CD4-positive, alpha-beta T cell treated with Interleukin-10 for 1 hour (primary cell): ENCODE data around the gene CSPG4.
"Not testable (repeated sequence)": the region's sequence is repeated elsewhere in the genome, so short reads cannot be mapped to it uniquely, and the experiment has no call there.

ENCODE experiments used
- DNase-seq: peaks from one replicate; pipeline ENCODE4 v3.0.0-alpha.2; 2020

CSPG4 gene

GRCh38 chr15:75703440-75704262 lies 9.0 kb downstream of the CSPG4 start:
- DNase-seq = not testable (repeated sequence)

DNA sequence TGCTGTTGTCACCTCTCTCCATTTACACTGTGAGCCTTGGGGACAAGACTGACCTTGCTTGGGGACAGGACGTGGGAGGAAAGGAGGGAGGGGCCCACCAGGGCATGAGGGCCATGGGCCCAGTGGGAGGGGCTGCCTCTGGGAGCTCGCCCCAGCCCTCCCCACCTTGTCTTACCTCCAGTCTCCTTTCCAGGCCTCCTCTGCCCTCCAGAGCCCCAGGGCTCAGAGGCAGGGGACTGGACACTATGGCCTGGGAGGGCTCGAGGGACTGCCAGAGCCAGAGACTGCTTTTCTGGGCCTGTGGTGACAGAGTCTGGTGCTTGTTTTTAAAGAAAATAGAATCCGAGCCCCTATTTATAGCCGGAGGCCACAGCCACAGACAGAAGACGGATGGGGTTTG lies 10.2 kb downstream of the CSPG4 start:
- DNase-seq = no peak

DNA sequence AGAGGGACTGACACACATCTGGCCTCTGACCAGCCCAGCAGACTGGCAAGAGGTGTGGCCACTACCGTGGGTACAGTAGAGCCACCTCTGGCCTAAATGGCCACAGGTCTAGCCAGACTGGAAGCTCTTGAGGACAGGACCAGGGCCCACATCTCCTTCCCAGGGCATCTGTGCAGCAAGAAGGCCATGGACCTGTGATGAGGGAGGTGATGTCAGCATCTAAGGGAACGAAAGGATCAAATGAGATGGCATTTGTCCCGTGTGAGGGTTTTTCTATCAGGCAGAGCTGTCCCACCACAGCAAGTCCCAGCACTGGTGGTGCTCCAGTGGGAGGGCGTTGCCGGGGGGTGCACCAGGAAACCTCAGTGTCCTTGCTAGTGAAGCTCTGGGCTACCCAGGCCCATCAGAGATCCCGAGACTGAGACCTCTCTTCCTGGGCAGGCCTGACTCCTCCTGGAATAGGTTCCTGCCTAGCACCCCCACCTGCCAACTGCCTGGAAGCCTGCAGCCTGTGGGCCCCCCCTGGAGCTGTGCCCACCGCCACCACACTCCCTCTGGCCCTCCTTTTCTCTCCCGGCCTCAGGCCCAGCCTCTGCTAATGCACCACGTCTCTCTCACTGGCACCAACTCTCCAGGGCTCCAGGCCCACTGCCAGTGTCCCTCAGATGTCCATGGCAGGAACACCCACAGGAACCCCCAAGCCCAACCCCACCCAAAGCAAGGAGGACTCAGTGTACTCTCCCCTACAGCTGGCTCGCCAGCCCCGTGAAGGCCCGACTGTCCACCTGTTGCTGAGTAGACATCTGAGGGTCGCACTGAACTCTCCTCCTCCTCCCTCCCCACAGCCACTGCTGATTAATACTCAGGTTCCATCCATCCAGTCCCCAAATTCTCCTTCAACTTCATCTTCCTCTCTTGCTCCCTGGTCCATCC lies 11.3 kb downstream of the CSPG4 start:
- DNase-seq = not testable (repeated sequence)

DNA sequence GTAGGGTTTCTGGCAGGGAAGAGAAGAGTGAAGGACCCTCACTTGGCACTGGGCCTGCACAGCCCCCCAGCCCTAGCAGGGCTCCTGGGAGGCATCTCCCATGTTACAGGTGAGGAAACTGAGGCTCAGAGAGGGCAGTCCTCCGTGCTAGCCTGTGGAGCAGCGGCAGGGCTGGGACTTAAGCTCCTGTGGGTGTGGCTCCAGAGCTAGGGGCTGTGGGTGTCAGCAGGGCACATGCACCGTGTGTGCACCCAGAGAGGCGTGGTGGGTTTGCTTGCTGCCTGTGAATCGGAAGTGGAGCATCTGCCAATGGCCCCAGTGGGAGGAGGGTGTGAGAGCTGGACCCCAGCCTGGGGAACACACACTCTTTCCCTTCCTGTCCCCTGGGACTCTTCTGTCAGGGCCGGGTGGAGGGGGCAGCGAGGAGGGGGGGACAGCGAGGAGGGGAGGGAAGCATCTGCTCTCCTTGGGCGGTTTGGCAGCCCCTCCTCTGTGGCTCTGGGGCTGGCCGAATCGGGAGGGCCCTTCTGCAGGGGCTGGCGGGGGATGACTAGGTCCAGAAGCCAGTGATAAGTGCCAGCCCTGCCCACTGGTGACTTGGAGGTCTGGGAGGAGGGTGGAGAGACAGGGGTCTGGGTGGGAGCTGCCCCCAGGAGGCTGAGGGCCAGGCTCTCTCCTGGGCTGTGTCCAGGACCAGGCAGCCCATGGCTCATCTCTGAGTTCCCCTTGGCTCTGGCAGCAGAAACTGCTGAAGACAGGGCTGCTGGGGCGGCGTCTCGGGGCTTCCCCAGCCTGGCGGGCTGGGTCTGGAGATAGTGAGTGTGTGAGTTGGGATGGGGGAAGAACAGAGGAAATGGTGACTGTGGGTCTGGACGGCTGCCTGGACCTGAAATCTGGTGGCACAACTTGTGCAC lies 12.4 kb downstream of the CSPG4 start:
- DNase-seq = peak; percentile 11

DNA sequence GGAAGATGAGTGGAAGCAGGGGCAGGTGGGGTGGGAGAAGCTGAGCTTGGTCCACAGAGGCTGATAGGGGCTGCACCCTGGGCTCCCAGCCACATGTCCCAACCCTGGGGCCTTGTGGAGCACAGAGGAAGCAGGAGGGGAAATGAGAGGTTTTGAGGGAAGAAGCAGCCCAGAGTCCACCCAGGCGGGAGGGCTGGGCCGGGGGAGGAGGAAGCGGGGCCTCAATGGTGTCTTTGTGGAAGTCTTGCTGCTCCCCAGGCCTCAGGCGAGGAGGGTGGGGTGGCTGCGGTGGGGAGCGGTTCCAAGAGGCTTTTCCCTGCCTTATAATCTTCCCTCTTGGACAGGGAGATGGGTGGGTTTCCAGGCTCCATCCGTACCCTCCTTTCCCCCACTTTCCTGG lies 13.1 kb downstream of the CSPG4 start:
- not testable (repeated sequence) for DNase-seq

DNA sequence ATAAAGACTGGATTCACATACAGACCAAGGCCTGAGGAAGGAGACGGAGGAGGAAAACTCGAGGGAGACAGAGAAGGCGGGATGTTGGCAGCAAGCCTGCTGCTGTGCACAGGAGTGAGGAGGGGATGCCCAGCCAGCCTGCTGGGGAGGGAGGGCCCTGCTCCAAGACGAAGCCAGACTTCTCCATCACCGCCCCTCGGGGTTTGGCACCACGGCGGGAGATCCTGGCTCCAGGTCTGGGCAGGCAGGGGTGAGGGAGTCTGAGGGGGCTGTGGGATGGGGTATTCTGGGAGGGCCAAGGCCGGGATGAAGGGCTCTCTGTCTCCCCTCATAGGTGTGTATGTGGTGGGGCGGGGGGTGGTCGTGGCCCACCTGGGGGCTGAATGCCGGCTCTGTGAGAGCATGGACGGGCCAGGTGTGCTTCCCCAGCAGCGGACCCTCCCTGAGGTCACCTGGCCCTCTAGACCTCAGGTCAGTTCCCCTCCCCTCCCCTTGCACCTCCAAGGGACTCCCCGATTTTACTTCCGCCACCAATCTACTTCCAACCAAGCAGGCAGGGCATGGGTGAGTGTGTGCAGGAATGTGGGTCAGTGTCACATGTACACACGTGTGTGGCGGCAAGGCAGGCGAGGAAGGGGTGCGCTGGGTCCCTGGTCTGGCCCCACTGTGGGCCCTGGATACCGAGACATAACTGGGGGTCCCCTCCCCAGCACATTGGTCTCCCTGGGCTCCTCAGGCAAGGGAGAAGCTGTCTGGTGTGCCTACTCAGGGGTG lies 14.5 kb downstream of the CSPG4 start:
- not testable (repeated sequence) for DNase-seq

DNA sequence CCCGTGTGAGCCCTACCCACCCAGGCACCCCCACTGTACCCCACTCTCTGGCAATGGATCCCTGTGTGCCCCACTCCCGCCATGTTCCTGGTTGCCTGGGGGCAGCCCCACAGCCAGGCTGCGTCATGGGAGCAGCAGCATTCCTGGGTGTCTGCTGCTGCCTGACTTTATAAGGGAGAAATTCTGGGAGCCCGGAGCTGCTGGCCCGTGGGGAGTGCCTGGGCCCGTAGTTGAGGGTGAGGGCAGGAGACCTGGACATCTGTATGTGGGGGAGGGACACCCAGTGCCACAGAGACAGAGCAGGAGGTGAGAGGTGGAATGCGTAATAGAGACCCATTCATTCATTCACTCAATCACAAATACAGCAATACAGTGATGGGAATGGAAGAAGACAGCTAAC lies 15.1 kb downstream of the CSPG4 start:
- DNase-seq = no peak

DNA sequence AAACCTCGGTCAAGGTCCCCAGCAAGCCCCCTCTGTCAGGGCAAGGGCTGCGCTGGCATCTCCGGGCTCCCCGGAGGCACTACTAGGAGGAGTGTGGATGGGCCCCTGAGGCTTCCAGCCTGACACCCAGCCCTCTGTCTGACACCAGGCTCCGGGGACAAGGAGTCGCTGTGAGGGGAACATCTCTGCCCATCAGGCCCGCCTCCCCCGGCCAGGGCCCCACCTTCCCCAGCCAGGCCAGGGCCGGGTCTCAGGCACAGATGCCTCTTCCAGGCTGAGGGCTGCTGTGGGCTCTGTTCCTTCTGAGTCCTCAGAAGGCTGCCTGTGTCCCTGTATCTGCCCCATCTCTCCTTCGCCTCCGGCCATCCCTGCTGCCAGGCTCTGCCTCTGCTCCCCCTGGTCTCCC lies 15.8 kb downstream of the CSPG4 start:
- DNase-seq = no peak

DNA sequence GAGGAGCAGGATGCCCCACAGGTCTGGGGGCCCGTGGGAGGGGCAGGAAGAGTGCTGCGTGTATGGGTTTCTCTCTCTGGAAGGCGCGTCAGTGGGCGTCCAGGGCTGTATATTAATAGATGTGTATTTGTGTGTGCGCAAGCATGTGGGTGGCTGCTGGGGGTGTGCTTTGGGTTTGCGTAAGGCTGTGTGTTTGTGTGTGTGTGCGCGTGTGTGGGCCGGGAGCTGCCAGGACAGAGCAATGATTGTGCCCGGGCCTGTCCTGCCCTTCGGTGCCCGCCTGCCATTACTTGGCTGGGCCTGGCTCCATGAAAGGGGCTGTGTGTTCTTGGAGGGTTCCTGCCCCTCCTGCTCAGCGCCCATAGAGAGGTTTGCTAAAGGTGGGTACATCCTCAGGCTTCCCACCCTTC lies 16.3 kb downstream of the CSPG4 start:
- no peak for DNase-seq

GRCh38 chr15:75695634-75696310 lies 16.9 kb downstream of the CSPG4 start:
- DNase-seq = no peak

- DNase-seq = no peak
These were observed 17.4 kb downstream of the CSPG4 start for GRCh38 chr15:75695220-75695619.

GRCh38 chr15:75694241-75695182 lies 18.1 kb downstream of the CSPG4 start:
- no peak for DNase-seq

GRCh38 chr15:75693501-75694240 lies 19.0 kb downstream of the CSPG4 start:
- DNase-seq = no peak

- DNase-seq = not testable (repeated sequence)
These were observed 19.6 kb downstream of the CSPG4 start for GRCh38 chr15:75693028-75693427.

DNA sequence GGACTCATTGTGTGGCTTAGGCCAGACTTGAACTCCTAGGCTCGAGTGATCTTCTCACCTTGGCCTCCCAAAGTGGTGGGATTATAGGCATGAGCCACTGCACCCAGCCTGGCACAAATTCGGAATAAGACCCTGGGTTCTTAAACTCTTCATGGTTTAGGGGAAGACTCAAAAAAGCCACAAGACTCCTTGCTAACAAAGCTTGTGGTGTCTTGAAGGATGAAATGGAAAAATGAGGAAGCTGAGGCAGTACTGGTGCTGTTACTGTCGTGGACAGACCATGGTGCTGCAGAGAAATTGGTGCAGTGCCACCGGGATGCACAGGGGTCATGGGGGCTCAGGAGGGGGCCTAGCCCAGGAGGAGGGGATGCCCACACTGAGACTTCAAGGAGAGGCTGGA lies 20.3 kb downstream of the CSPG4 start:
- DNase-seq = not testable (repeated sequence)

DNA sequence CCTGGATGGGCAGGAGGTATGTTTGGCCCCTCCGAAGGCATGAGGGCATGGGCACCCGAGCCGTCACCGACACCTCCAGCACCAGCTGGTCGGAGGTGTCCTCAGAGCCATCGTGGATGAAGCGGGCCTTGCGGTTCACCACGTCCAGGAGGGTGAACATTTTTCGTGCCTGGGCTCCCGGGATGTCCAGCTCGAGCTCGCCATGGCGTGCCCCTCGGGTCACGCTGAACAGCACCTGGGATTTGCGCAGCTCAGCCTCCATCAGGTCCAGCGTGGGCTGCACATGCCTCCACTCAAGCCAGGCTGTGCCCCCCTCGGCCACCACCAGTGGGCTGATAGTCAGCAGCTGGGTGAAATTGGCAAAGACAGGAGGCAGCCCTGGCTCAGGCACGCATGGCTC lies 23.2 kb downstream of the CSPG4 start:
- DNase-seq = not testable (repeated sequence)

- DNase-seq = no peak
These were observed 23.8 kb downstream of the CSPG4 start for GRCh38 chr15:75688831-75689230.

DNA sequence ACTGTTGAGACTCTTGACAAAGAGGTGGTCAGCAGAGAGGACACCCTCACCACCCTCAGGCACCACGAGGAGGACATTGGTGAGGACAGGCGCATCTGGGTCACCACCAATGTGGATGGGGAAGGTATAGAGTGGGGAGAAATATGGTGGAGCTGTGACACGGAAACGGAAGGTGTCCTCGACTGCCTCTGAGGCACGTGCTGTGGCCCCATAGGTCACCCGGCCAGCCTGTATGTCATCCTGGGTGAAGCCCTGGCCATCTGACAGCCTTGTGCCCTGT lies 24.4 kb downstream of the CSPG4 start:
- DNase-seq = no peak

DNA sequence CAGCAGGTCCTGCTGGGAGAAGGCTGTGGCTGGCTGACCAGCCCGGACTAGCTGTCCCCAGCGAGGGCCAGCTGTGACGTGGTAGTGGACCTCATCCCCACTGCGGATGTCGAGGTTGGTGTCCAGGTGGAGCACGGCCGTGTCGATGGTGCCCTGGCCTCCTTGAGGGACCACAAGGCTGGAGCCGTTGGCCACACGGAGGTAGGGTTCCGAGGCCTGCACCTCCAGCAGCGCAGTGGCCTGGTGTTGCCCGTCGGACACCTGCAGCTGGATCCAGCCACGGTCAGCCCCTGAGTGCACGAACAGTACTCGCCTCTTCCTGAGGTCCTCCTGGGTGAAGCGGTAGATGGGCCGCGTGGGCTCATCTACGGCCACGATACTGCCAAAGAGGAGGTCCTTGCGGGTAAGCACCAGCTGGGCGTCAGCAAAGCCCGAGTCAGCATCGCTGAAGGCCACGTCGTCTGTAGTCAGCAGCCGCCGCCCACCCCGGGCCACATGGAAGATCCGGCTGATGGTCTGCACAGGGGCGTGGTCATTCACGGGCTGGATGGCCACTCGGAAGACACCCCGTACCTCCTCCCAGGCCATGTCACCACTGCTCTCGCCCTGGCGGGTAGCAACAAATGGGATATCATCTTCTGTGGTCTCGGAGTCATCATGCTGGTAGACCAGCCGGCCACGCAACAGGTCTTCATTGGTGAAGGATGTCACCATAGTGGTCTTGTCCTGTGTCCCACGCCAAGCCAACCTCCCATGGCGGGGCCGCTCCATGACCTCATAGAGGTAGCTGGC lies 25.0 kb downstream of the CSPG4 start:
- DNase-seq = no peak
